PFSK-1 (cell line): ENCODE measurements around the gene DOCK10.

Experiments
- FOXP2 ChIP-seq: optimal IDR thresholded peaks from 2 replicates; pipeline ENCODE3; 2011; ENCODE audit warnings: borderline replicate concordance, control low read depth, inconsistent platforms; ENCODE audit not compliant: insufficient read depth; ENCODE audit errors: extremely low read length, extremely low read depth
- POLR2AphosphoS5 ChIP-seq: IDR thresholded peaks from 2 replicates; pipeline ENCODE4 v1.6.1; 2012; ENCODE audit warnings: low read depth, mild to moderate bottlenecking, control low read depth, low read length, moderate library complexity
- SIN3A ChIP-seq: IDR thresholded peaks from 2 replicates; pipeline ENCODE4 v1.6.1; 2012; ENCODE audit warnings: mild to moderate bottlenecking, low read length, moderate library complexity, borderline replicate concordance; ENCODE audit not compliant: insufficient read depth
- TAF1 ChIP-seq: IDR thresholded peaks from 2 replicates; pipeline ENCODE4 v1.6.1; 2012; ENCODE audit warnings: low read length, control low read depth, borderline replicate concordance; ENCODE audit not compliant: insufficient read depth

- TF ChIP-seq FOXP2 = no peak
- no peak for TF ChIP-seq POLR2AphosphoS5
- TF ChIP-seq SIN3A = no peak
- TF ChIP-seq TAF1 = no peak
Observed at GRCh38 chr2:224890372-224890771, 151.9 kb downstream of the DOCK10 start.
